ENCODE data around the gene NEGR1.

The NEGR1 gene

DNA sequence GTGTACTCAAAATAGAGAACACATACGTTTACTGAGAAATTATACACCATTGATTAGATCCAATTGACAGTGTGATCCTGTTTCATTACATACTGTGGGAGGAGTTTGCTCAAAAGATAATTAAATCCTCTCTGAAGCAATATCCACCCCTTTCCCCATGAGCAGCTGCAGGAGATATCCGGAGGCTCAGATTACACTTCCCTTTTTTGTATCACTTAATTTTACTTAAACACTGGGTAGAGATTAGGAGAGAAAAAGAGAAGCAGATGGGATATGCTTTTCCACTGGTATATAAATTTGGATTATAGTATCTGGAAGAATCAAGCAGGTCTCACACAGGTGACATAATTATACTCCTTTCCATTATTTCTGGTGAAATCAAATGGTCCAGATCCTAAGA is 868.2 kb downstream of the NEGR1 start:
- Histone ChIP-seq H3K9ac (ENCODE audit: low read length in 5 of 5) (peak overlapping the region in 1 of 5 donors; percentile 23), H3K4me3 (ENCODE audit: low read depth in 1 of 5, low read length in 5 of 5) (no peak overlapping the region), H3K36me3 (ENCODE audit: control insufficient read depth in 5 of 5, insufficient read depth in 5 of 5, low read length in 5 of 5) (no peaks in the 10 kb centered on the region), H3K4me1 (ENCODE audit: control insufficient read depth in 5 of 5, insufficient read depth in 5 of 5, low read length in 5 of 5) (peaks cover 0 to 15% (median 12%) of the 10 kb centered on the region in 5 donors), H3K27me3 (ENCODE audit: control insufficient read depth in 5 of 5, insufficient read depth in 4 of 5, low read length in 5 of 5) (no peaks in the 10 kb centered on the region), H3K27ac (ENCODE audit: low read depth, low read length) (peak overlapping the region; percentile 28), H3K9me3 (ENCODE audit: control insufficient read depth in 5 of 5, low read length in 5 of 5) (no peaks in the 10 kb centered on the region)

GRCh38 chr1:71413441-71414175 is 868.7 kb downstream of the NEGR1 start:
- Histone ChIP-seq H3K27ac (ENCODE audit: low read depth, low read length) (peak overlapping the region; percentile 28), H3K4me1 (ENCODE audit: control insufficient read depth in 5 of 5, insufficient read depth in 5 of 5, low read length in 5 of 5) (peaks cover 0 to 15% (median 12%) of the 10 kb centered on the region in 5 donors), H3K9me3 (ENCODE audit: control insufficient read depth in 5 of 5, low read length in 5 of 5) (no peaks in the 10 kb centered on the region), H3K36me3 (ENCODE audit: control insufficient read depth in 5 of 5, insufficient read depth in 5 of 5, low read length in 5 of 5) (no peaks in the 10 kb centered on the region), H3K9ac (ENCODE audit: low read length in 5 of 5) (peak overlapping the region in 1 of 5 donors; percentile 23), H3K4me3 (ENCODE audit: low read depth in 1 of 5, low read length in 5 of 5) (no peak overlapping the region), H3K27me3 (ENCODE audit: control insufficient read depth in 5 of 5, insufficient read depth in 4 of 5, low read length in 5 of 5) (no peaks in the 10 kb centered on the region)

DNA sequence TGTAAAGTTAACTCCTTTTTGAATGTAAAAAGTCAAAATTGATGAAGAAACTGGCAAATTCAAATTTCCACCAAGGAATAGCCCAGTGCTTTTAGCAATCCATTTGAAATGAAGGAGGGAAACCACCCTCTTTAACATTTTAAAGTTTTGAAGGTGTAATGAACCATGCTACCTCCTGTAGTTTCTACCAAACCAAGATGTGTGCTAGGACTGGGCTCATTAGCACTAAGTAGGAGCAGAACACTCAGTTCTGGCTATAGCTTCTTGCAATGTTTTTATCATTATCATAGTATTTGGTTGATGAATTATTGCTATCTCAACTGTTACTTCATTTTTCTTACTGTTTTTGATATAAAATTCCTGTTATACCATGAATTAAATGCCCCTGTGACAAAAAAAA is 882.3 kb downstream of the NEGR1 start:
- Histone ChIP-seq H3K4me1 (ENCODE audit: control insufficient read depth in 5 of 5, insufficient read depth in 5 of 5, low read length in 5 of 5) (no peaks in the 10 kb centered on the region), H3K9me3 (ENCODE audit: control insufficient read depth in 5 of 5, low read length in 5 of 5) (no peaks in the 10 kb centered on the region), H3K27me3 (ENCODE audit: control insufficient read depth in 5 of 5, insufficient read depth in 4 of 5, low read length in 5 of 5) (no peaks in the 10 kb centered on the region), H3K27ac (ENCODE audit: low read depth, low read length) (no peak overlapping the region), H3K4me3 (ENCODE audit: low read depth in 1 of 5, low read length in 5 of 5) (no peak overlapping the region), H3K9ac (ENCODE audit: low read length in 5 of 5) (no peak overlapping the region), H3K36me3 (ENCODE audit: control insufficient read depth in 5 of 5, insufficient read depth in 5 of 5, low read length in 5 of 5) (no peaks in the 10 kb centered on the region)

GRCh38 chr1:71399594-71399993 is 882.7 kb downstream of the NEGR1 start:
- Histone ChIP-seq H3K27me3 (ENCODE audit: control insufficient read depth in 5 of 5, insufficient read depth in 4 of 5, low read length in 5 of 5) (no peaks in the 10 kb centered on the region), H3K27ac (ENCODE audit: low read depth, low read length) (no peak overlapping the region), H3K9me3 (ENCODE audit: control insufficient read depth in 5 of 5, low read length in 5 of 5) (peaks cover 0 to 2% (median 0%) of the 10 kb centered on the region in 5 donors), H3K36me3 (ENCODE audit: control insufficient read depth in 5 of 5, insufficient read depth in 5 of 5, low read length in 5 of 5) (no peaks in the 10 kb centered on the region), H3K4me1 (ENCODE audit: control insufficient read depth in 5 of 5, insufficient read depth in 5 of 5, low read length in 5 of 5) (no peaks in the 10 kb centered on the region), H3K4me3 (ENCODE audit: low read depth in 1 of 5, low read length in 5 of 5) (no peak overlapping the region), H3K9ac (ENCODE audit: low read length in 5 of 5) (no peak overlapping the region)

- Histone ChIP-seq H3K36me3 (ENCODE audit: control insufficient read depth in 5 of 5, insufficient read depth in 5 of 5, low read length in 5 of 5) (no peaks in the 10 kb centered on the region), H3K9me3 (ENCODE audit: control insufficient read depth in 5 of 5, low read length in 5 of 5) (peaks cover 3 to 17% (median 10%) of the 10 kb centered on the region in 5 donors), H3K4me1 (ENCODE audit: control insufficient read depth in 5 of 5, insufficient read depth in 5 of 5, low read length in 5 of 5) (no peaks in the 10 kb centered on the region), H3K27me3 (ENCODE audit: control insufficient read depth in 5 of 5, insufficient read depth in 4 of 5, low read length in 5 of 5) (no peaks in the 10 kb centered on the region), H3K4me3 (ENCODE audit: low read depth in 1 of 5, low read length in 5 of 5) (no peak overlapping the region), H3K27ac (ENCODE audit: low read depth, low read length) (no peak overlapping the region), H3K9ac (ENCODE audit: low read length in 5 of 5) (no peak overlapping the region)
Observed at GRCh38 chr1:71393301-71393700, 889.0 kb downstream of the NEGR1 start.

DNA sequence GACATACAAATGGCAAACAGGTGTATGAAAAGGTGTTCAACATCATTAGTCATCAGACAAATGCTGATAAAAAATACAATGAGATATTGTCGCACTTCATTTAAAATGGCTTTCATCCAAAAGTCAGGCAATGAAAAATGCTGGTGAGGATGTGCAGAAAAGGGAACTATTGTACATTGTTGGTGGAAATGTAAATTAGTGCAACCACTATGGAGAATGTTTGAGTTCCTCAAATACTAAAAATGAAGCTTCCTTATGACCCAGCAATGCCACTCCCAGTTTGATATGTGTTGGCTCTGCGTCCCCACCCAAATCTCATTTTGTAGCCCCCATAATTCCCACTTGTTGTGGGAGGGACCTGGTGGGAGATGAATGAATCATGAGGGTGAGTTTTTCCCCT is 891.8 kb downstream of the NEGR1 start:
- no peak overlapping the region for H3K9ac ChIP-seq (ENCODE audit: low read length in 5 of 5)
- no peak overlapping the region for H3K27ac ChIP-seq (ENCODE audit: low read depth, low read length)
- H3K4me1 ChIP-seq (ENCODE audit: control insufficient read depth in 5 of 5, insufficient read depth in 5 of 5, low read length in 5 of 5), result no peaks in the 10 kb centered on the region
- no peaks in the 10 kb centered on the region for H3K27me3 ChIP-seq (ENCODE audit: control insufficient read depth in 5 of 5, insufficient read depth in 4 of 5, low read length in 5 of 5)
- no peak overlapping the region for H3K4me3 ChIP-seq (ENCODE audit: low read depth in 1 of 5, low read length in 5 of 5)
- no peaks in the 10 kb centered on the region for H3K36me3 ChIP-seq (ENCODE audit: control insufficient read depth in 5 of 5, insufficient read depth in 5 of 5, low read length in 5 of 5)
- H3K9me3 ChIP-seq (ENCODE audit: control insufficient read depth in 5 of 5, low read length in 5 of 5), result peaks cover 3 to 21% (median 10%) of the 10 kb centered on the region in 5 donors

- no peaks in the 10 kb centered on the region for H3K4me1 ChIP-seq (ENCODE audit: control insufficient read depth in 5 of 5, insufficient read depth in 5 of 5, low read length in 5 of 5)
- peaks cover 0 to 3% (median 0%) of the 10 kb centered on the region in 5 donors for H3K9me3 ChIP-seq (ENCODE audit: control insufficient read depth in 5 of 5, low read length in 5 of 5)
- H3K36me3 ChIP-seq (ENCODE audit: control insufficient read depth in 5 of 5, insufficient read depth in 5 of 5, low read length in 5 of 5), result no peaks in the 10 kb centered on the region
- H3K27ac ChIP-seq (ENCODE audit: low read depth, low read length), result no peak overlapping the region
- no peaks in the 10 kb centered on the region for H3K27me3 ChIP-seq (ENCODE audit: control insufficient read depth in 5 of 5, insufficient read depth in 4 of 5, low read length in 5 of 5)
- no peak overlapping the region for H3K4me3 ChIP-seq (ENCODE audit: low read depth in 1 of 5, low read length in 5 of 5)
- no peak overlapping the region for H3K9ac ChIP-seq (ENCODE audit: low read length in 5 of 5)
Observed at GRCh38 chr1:71377886-71378285, 904.5 kb downstream of the NEGR1 start.

GRCh38 chr1:71372496-71372895 is 909.8 kb downstream of the NEGR1 start:
- no peaks in the 10 kb centered on the region for H3K9me3 ChIP-seq (ENCODE audit: control insufficient read depth in 5 of 5, low read length in 5 of 5)
- no peak overlapping the region for H3K4me3 ChIP-seq (ENCODE audit: low read depth in 1 of 5, low read length in 5 of 5)
- H3K27me3 ChIP-seq (ENCODE audit: control insufficient read depth in 5 of 5, insufficient read depth in 4 of 5, low read length in 5 of 5), result no peaks in the 10 kb centered on the region
- no peak overlapping the region for H3K9ac ChIP-seq (ENCODE audit: low read length in 5 of 5)
- H3K36me3 ChIP-seq (ENCODE audit: control insufficient read depth in 5 of 5, insufficient read depth in 5 of 5, low read length in 5 of 5), result no peaks in the 10 kb centered on the region
- H3K27ac ChIP-seq (ENCODE audit: low read depth, low read length), result no peak overlapping the region
- no peaks in the 10 kb centered on the region for H3K4me1 ChIP-seq (ENCODE audit: control insufficient read depth in 5 of 5, insufficient read depth in 5 of 5, low read length in 5 of 5)

GRCh38 chr1:71371581-71371980 is 910.8 kb downstream of the NEGR1 start:
- no peak overlapping the region for H3K27ac ChIP-seq (ENCODE audit: low read depth, low read length)
- H3K9me3 ChIP-seq (ENCODE audit: control insufficient read depth in 5 of 5, low read length in 5 of 5), result no peaks in the 10 kb centered on the region
- H3K9ac ChIP-seq (ENCODE audit: low read length in 5 of 5), result no peak overlapping the region
- H3K27me3 ChIP-seq (ENCODE audit: control insufficient read depth in 5 of 5, insufficient read depth in 4 of 5, low read length in 5 of 5), result no peaks in the 10 kb centered on the region
- H3K4me3 ChIP-seq (ENCODE audit: low read depth in 1 of 5, low read length in 5 of 5), result no peak overlapping the region
- no peaks in the 10 kb centered on the region for H3K36me3 ChIP-seq (ENCODE audit: control insufficient read depth in 5 of 5, insufficient read depth in 5 of 5, low read length in 5 of 5)
- H3K4me1 ChIP-seq (ENCODE audit: control insufficient read depth in 5 of 5, insufficient read depth in 5 of 5, low read length in 5 of 5), result no peaks in the 10 kb centered on the region

DNA sequence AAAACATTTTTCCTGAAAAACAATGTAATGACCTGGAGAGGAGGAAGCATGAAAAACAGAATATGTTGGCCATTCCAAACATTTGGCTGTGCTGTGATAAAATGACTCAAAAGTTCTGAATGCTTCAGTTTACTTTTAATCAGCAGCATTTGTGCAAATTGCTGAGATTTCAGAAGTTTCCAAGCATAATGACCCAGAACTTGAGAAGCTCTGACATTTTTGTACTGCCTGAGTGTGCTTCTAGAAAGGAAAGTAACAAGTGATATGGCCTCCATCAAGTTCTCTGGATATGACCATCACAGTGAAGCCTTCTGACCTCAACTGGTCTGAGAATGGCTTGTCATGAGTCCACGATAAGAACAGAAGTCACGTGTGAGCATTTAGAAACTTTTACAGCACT is 918.1 kb downstream of the NEGR1 start:
- peaks cover 0 to 3% (median 0%) of the 10 kb centered on the region in 5 donors for H3K9me3 ChIP-seq (ENCODE audit: control insufficient read depth in 5 of 5, low read length in 5 of 5)
- no peak overlapping the region for H3K27ac ChIP-seq (ENCODE audit: low read depth, low read length)
- no peak overlapping the region for H3K4me3 ChIP-seq (ENCODE audit: low read depth in 1 of 5, low read length in 5 of 5)

More for the DNA sequence above, 918.1 kb downstream of the NEGR1 start:
- H3K4me1 ChIP-seq (ENCODE audit: control insufficient read depth in 5 of 5, insufficient read depth in 5 of 5, low read length in 5 of 5), result no peaks in the 10 kb centered on the region
- no peaks in the 10 kb centered on the region for H3K36me3 ChIP-seq (ENCODE audit: control insufficient read depth in 5 of 5, insufficient read depth in 5 of 5, low read length in 5 of 5)
- H3K27me3 ChIP-seq (ENCODE audit: control insufficient read depth in 5 of 5, insufficient read depth in 4 of 5, low read length in 5 of 5), result no peaks in the 10 kb centered on the region
- no peak overlapping the region for H3K9ac ChIP-seq (ENCODE audit: low read length in 5 of 5)
